NB4 (cell line): Measurements from ENCODE around the gene LAMC2.

ENCODE experiments used
- DNase-seq: peaks from one replicate; pipeline ENCODE4 v3.0.0; 2010; ENCODE audit warnings: low read depth
- H3K4me3 ChIP-seq: one replicate; pipeline ENCODE4 v1.5.1; 2011; ENCODE audit warnings: mild to moderate bottlenecking, low read depth, low read length, moderate library complexity
- MYC ChIP-seq: IDR thresholded peaks from 2 replicates; pipeline ENCODE4 v1.6.1; 2011; ENCODE audit warnings: low read depth, low read length
- POLR2A ChIP-seq: IDR thresholded peaks from 2 replicates; pipeline ENCODE4 v1.6.1; 2011; ENCODE audit warnings: mild to moderate bottlenecking; ENCODE audit not compliant: insufficient read length; ENCODE audit errors: extremely low read depth
- TF ChIP-seq, protein P1 (sequence below): IDR thresholded peaks from one replicate; pipeline ENCODE4 v1.5.1; 2012; ENCODE audit warnings: low read depth, low read length
- TF ChIP-seq, protein P2 (sequence below): IDR thresholded peaks from 2 replicates; pipeline ENCODE4 v1.6.1; 2011; ENCODE audit warnings: low read depth, low read length

The LAMC2 gene

DNA sequence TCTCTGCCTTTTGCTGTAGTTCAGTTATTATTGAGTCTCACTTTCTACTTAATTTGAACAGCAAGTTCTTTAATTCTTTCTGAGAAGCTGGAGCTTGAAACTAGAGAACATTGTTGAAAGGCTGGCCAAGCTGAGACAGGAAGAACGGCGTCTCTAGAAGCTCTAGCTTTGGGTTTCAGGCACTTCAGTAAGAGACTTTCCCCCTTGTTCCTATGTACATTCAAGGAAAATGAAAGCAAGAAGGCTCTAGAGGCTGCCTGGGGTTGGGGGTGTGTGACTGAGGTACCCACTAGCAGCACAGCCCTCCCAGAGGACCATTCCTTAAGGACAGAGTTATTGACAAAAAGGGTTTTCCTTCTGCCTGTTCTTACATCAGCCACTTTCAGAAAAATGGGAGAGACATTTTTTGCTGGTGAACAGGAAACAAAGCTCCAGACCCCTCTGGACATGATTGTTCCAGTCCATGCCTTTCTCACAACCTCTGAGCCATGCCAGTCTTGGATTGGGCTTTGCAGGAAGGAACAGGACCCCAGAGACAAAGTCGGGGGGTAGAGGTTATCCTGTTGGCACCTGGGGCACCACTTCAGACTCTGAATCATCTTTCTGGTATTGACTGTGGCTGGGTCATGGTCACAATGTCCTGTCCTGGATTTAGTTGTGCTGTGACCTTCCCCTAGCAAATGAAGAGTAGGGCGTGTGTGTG is 63.1 kb downstream of the LAMC2 start:
- TF ChIP-seq MYC (no peak), POLR2A (no peak)
- TF ChIP-seq, protein P1, sequence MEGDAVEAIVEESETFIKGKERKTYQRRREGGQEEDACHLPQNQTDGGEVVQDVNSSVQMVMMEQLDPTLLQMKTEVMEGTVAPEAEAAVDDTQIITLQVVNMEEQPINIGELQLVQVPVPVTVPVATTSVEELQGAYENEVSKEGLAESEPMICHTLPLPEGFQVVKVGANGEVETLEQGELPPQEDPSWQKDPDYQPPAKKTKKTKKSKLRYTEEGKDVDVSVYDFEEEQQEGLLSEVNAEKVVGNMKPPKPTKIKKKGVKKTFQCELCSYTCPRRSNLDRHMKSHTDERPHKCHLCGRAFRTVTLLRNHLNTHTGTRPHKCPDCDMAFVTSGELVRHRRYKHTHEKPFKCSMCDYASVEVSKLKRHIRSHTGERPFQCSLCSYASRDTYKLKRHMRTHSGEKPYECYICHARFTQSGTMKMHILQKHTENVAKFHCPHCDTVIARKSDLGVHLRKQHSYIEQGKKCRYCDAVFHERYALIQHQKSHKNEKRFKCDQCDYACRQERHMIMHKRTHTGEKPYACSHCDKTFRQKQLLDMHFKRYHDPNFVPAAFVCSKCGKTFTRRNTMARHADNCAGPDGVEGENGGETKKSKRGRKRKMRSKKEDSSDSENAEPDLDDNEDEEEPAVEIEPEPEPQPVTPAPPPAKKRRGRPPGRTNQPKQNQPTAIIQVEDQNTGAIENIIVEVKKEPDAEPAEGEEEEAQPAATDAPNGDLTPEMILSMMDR: no peak
- TF ChIP-seq, protein P2, sequence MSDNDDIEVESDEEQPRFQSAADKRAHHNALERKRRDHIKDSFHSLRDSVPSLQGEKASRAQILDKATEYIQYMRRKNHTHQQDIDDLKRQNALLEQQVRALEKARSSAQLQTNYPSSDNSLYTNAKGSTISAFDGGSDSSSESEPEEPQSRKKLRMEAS: no peak
- DNase-seq: no peak
- H3K4me3 ChIP-seq: no peak overlapping the region

DNA sequence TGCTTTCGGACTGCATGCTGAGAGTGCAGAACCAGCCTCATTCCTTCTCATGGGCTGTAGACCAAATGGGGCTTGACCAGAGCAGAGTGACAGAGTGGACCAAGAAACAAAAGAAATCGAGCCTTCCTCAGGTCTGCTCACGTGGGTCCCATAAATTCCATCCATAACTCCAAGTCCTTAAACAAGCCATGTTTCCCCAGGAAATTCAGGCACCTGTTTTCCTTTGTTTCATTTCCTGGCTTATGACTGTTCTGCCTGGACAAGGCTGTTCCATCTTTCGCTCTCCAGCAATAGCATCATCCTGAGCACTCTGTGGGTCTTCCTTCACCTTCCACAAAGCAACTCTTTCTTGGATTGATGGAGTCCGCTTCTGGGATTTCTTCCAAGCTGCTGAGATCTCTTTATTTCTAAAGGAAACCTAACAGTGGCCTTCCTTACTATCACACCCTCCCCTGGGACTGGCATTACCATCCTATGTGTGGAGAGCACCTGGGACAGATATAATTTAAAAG is 63.9 kb downstream of the LAMC2 start:
- TF ChIP-seq MYC: no peak
- TF ChIP-seq, protein P2: no peak
- TF ChIP-seq POLR2A: no peak
- TF ChIP-seq, protein P1: no peak
- no peak for DNase-seq
- H3K4me3 ChIP-seq: no peak overlapping the region

DNA sequence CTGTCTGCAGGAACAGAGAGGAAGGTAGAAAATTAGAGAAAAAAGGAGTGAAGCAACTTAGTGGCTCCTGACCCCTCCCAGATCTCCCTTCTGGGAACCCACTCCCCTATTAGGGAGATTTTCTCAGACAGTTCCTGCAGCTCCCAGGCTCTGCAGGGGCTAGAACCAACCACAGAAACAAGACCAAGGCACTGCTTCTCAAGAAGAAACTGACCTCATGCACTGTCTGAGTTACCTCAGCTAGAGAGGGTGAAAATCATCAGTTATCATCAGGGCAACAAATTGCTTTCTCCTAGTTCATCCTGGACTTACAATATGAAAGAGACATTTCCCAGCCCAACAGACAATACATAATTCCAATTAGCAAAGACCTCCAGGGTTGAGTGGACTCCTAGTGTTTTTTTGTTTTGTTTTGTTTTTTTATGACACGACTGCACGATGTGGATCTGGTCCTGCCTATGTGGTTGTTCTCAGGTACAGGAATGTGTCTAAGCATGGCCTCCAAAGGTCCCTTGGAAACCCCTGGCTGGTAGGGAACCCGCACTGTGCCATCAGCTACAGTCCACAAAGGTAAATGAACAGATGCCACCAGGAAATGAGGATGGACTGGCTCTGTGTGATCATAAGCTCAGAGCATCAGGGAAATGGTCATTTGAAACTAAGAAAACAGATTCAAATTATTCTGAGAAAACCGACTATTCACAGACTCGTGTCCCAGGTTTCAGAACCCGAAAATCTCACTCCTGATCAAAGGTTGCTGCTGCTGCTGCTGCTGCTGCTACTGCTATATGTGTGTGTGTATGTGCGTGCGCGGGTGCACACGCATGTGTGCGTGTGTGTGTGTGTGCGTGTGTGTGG is 65.3 kb downstream of the LAMC2 start:
- TF ChIP-seq, protein P1: no peak
- TF ChIP-seq POLR2A (no peak), MYC (no peak)
- TF ChIP-seq, protein P2: no peak
- H3K4me3 ChIP-seq: no peak overlapping the region
- DNase-seq: no peak

DNA sequence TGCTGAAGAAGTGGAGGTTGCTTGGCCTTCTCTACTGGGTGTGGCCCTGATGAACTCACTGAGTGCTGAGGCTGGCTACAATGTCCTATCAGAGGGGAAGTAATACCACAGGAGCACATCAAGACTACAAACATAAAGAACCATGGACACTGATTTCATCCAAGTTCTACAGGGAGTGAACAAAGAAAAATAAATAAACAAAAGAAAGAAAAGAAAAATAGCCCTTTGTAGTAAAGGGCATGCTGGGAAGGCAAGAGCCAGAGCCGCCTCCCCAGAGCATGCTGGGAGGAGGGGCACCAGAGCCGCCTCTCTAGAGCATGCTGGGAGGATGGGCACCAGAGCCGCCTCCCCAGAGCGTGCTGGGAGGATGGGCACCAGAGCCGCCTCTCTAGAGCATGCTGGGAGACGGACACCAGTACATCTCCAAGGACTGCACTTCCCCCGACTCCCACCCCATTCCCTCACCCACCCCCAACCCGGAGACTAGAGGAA is 65.9 kb downstream of the LAMC2 start:
- no peak for DNase-seq
- TF ChIP-seq MYC (no peak), POLR2A (no peak)
- TF ChIP-seq, protein P1: no peak
- TF ChIP-seq, protein P2: no peak
- H3K4me3 ChIP-seq: no peak overlapping the region

DNA sequence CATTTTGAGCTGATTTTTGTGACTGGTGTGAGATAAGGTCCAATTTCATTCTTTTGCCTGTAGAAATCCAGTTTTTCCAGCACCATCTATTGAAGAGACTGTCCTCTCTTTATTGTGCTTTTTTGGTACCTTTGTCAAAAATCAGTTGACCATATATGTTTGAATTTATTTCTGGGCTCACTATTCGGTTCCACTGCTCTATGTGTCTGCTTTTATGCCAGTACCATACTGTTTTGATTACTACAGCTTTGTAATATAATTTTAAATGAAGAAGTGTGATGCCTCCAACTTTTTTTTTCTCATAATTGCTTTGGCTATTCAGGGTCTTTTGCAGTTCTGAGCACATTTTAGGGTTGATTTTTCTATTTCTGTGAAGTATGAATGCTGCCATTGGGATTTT is 69.0 kb downstream of the LAMC2 start:
- TF ChIP-seq, protein P1: no peak
- TF ChIP-seq MYC: no peak
- TF ChIP-seq, protein P2: no peak
- TF ChIP-seq POLR2A: no peak
- no peak overlapping the region for H3K4me3 ChIP-seq
- DNase-seq: no peak
